ENCODE data around the gene TBX4. TPM values are rescaled to one million over a fixed set of nuclear protein-coding genes. Genes with fewer than 3 reads are reported as not detected.
"Not testable (repeated sequence)": the region's sequence is repeated elsewhere in the genome, so short reads cannot be mapped to it uniquely, and the experiment has no call there.

TBX4 gene
- total RNA-seq, 4 donors from 2014 or later = not detected

DNA sequence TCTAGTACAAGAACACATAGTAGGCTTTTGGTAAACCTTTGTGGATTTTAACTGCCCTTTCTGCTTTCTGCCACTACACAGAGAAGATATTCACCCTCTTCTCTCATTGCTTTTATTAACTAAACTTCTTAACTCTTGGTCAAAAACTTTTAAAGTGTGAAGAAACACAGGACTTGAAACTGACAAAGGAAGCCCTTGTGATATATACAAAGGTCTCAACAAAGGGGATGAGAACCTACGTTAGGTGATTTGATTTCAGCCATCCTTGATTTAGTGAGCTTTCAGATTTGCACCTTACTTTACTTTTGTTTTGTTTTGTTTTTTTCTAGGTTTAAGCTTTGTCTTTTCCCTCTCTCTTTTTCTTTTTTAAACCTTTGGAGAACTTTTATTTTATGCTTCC is 66.9 kb downstream of the TBX4 start:
- Histone ChIP-seq H3K4me3 (no peak overlapping the region), H3K27ac (no peak overlapping the region), H3K27me3 (no peaks in the 10 kb centered on the region), H3K4me1 (no peaks in the 10 kb centered on the region), H3K9me3 (no peaks in the 10 kb centered on the region), H3K36me3 (no peaks in the 10 kb centered on the region)
- TF ChIP-seq POLR2A (IDR thresholded peaks at IDR 0.05) = no peak
- TF ChIP-seq, protein P1, sequence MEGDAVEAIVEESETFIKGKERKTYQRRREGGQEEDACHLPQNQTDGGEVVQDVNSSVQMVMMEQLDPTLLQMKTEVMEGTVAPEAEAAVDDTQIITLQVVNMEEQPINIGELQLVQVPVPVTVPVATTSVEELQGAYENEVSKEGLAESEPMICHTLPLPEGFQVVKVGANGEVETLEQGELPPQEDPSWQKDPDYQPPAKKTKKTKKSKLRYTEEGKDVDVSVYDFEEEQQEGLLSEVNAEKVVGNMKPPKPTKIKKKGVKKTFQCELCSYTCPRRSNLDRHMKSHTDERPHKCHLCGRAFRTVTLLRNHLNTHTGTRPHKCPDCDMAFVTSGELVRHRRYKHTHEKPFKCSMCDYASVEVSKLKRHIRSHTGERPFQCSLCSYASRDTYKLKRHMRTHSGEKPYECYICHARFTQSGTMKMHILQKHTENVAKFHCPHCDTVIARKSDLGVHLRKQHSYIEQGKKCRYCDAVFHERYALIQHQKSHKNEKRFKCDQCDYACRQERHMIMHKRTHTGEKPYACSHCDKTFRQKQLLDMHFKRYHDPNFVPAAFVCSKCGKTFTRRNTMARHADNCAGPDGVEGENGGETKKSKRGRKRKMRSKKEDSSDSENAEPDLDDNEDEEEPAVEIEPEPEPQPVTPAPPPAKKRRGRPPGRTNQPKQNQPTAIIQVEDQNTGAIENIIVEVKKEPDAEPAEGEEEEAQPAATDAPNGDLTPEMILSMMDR (IDR thresholded peaks at IDR 0.05) = no peak
- DNase-seq = no peak
- intact Hi-C loops (cut with DNase I; ENCODE audit: low total_unique reads) = no loop called here

DNA sequence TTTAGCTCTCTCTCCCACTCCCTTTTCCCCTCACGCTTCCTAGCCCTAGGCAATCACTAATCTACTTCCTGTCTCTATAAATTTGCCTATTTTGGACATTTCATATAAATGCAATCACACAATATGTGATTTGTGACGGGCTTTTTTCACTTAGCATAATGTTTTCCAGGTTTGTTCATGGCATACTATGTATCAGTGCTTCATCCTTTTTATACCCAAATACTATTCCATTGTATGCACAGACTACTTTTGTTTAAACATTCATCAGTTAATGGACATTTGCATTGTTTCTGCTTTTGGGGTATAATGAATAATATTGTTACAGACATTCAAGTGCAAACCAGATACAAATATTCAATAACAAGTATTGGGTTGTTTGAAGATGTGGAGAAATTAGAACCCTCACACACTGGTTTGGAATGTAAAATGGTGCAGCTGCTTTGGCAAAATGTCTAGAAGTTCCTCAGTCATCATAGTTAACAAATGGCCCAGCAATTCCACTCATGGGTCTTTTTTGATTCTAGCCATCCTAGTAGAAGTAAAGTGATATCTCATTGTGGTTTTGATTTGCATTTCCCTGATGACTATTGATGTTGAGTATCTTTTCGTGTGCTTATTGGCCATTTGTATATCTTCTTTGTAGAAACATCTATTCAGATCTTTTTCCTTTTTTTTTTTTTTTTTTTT is 67.7 kb downstream of the TBX4 start:
- TF ChIP-seq, protein P1 (IDR thresholded peaks at IDR 0.05) = no peak
- no peak for TF ChIP-seq POLR2A (IDR thresholded peaks at IDR 0.05)
- Histone ChIP-seq H3K4me1 (no peaks in the 10 kb centered on the region), H3K4me3 (no peak overlapping the region), H3K27ac (no peak overlapping the region), H3K9me3 (no peaks in the 10 kb centered on the region), H3K27me3 (no peaks in the 10 kb centered on the region), H3K36me3 (no peaks in the 10 kb centered on the region)
- DNase-seq = no peak
- intact Hi-C loops (cut with DNase I; ENCODE audit: low total_unique reads) = no loop called here

DNA sequence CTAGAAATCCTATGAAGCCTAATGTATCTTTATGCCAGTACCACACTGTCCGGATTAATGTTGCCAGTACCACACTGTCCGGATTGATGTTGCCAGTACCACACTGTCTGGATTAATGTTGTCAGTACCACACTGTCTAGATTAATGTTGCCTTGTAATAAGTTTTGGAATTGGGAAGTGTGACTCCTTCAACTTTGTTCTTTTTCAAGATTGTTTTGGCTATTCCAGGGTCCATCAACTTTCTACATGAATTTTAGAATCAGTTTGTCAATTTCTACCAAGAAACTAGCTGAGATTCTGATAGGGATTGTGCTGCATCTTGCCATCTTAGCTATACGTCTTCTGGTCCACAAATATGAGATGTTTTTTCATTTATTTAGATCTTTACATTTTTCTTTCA is 68.7 kb downstream of the TBX4 start:
- intact Hi-C loops (cut with DNase I; ENCODE audit: low total_unique reads) = no loop called here
- Histone ChIP-seq H3K27me3 (no peaks in the 10 kb centered on the region), H3K36me3 (no peaks in the 10 kb centered on the region), H3K4me3 (no peak overlapping the region), H3K4me1 (no peaks in the 10 kb centered on the region), H3K27ac (no peak overlapping the region), H3K9me3 (no peaks in the 10 kb centered on the region)
- TF ChIP-seq, protein P1 (IDR thresholded peaks at IDR 0.05) = no peak
- TF ChIP-seq POLR2A (IDR thresholded peaks at IDR 0.05) = no peak
- DNase-seq = no peak

DNA sequence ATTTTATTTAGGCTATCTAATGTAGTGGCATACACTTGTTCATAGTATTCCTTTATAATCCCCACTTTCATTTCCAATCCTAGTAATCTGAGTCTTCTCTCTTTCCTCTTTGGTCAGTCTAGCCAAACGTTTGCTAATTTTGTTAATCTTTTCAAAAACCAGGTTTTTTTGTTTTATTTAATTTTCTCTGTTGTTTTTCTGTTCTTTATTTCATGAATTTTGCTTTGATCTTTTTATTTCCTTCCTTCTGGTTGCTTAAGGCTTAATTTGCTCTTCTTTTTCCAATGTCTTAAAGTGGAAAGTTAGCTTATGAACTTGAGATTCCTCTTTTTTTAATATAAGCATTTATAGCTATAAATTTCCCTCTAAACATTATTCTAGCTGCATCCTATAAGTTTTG is 69.9 kb downstream of the TBX4 start:
- Histone ChIP-seq H3K4me1 (no peaks in the 10 kb centered on the region), H3K27me3 (peaks cover 0 to 4% of the 10 kb centered on the region in 2 donors), H3K27ac (no peak overlapping the region), H3K9me3 (no peaks in the 10 kb centered on the region), H3K4me3 (no peak overlapping the region), H3K36me3 (no peaks in the 10 kb centered on the region)
- DNase-seq = no peak
- intact Hi-C loops (cut with DNase I; ENCODE audit: low total_unique reads) = no loop called here
- TF ChIP-seq, protein P1 (IDR thresholded peaks at IDR 0.05) = no peak
- TF ChIP-seq POLR2A (IDR thresholded peaks at IDR 0.05) = no peak

DNA sequence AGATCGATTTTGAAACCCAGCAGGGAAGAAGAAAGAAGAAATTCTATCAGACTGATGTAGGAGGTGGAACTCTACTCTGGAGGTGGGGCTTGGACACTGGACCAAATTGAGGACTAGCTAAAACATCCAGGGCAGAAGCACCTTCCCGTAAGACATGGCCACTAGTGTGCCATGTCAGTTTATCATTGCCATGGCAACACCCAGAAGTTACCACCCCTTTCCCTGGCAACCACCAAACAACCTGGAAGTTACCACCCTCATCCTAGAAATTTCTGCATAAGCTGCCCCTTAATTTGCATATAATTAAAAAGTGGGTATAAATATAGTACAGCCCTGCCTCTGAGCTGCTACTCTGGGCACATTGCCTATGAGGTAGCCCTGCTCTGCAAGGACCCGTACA is 72.1 kb downstream of the TBX4 start:
- intact Hi-C loops (cut with DNase I; ENCODE audit: low total_unique reads) = no loop called here
- Histone ChIP-seq H3K4me3 (no peak overlapping the region), H3K4me1 (no peaks in the 10 kb centered on the region), H3K36me3 (no peaks in the 10 kb centered on the region), H3K27me3 (peaks cover 0 to 6% of the 10 kb centered on the region in 2 donors), H3K9me3 (no peaks in the 10 kb centered on the region), H3K27ac (no peak overlapping the region)
- no peak for DNase-seq
- TF ChIP-seq POLR2A (IDR thresholded peaks at IDR 0.05) = no peak
- TF ChIP-seq, protein P1 (IDR thresholded peaks at IDR 0.05) = no peak

DNA sequence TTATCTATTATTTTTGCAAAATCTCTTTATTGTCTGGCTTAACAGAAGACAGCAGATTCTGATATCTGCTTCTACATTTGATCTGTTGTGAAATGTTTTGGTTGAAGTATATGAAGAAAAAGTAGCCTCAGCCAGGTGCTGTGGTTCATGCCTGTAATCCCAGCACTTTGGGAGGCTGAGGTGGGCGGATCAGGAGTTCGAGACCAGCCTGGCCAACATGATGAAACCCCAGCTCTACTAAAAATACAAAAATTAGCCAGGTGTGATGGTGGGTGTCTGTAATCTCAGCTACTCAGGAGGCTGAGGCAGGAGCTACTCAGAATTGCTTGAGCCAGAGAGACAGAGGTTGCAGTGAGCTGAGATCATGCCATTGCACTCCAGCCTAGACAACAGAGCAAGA is 75.2 kb downstream of the TBX4 start:
- H3K4me1 ChIP-seq; H3K9me3 ChIP-seq; H3K36me3 ChIP-seq; H3K27ac ChIP-seq; H3K27me3 ChIP-seq; H3K4me3 ChIP-seq; intact Hi-C loops (cut with DNase I; ENCODE audit: low total_unique reads); DNase-seq: not testable (repeated sequence)
